ENCODE data around the gene LOXL3. TPM values are rescaled to one million over a fixed set of nuclear protein-coding genes. Genes with fewer than 3 reads are reported as not detected.

The LOXL3 gene
- polyA plus RNA-seq, 1 of the 3 experiments (the other 2 are of a cell fraction): 47.9 TPM

GRCh38 chr2:74546004-74546403 is 7.7 kb downstream of the LOXL3 start (continued):
- TF ChIP-seq TEAD4 (IDR thresholded peaks at IDR 0.05; ENCODE audit: borderline replicate concordance, insufficient read depth) (no peak), EZH2phosphoT487 (IDR thresholded peaks at IDR 0.05; ENCODE audit: borderline replicate concordance, low read depth) (no peak)

DNA sequence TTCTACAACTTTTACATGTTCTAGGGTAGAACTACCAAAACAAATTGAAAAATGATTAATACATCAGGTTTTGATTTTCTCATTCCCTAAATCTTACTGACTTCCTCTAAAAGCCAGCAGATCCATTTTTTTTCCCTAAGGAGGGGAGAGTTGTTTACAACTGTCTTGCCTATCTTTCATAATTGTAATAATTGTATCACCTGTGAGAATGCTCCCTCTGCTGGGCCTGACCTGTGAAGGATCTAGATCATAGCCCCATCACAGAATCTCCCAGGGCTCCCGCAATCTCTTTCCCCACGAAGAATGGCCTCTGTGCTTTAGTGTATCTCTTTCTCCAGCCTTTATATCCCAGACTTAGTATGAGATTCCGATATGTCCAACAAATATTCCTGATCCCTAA is 9.1 kb downstream of the LOXL3 start:
- peaks cover 4% of the 10 kb centered on the region; the same call in 1 of the 2 replicates for H3K79me2 ChIP-seq (ENCODE audit: insufficient read depth)
- H3K9me3 ChIP-seq: no peaks in the 10 kb centered on the region
- peaks cover 3% of the 10 kb centered on the region in 2 experiments for H3K36me3 ChIP-seq (replicated peaks in 1 of 2; ENCODE audit: control insufficient read depth in 1 of 2, insufficient read depth in 2 of 2, low read length in 1 of 2)
- no peak overlapping the region for H3K4me3 ChIP-seq (ENCODE audit: low read depth in 2 of 2, low read length in 1 of 2)
- ChIA-PET POLR2A (interaction anchor here (1.6 kb wide), 1 partner anchor 72 kb away, joined by 4 read pairs; the partner anchor contains the start of gene MRPL53), CTCF (interaction anchor here (1.2 to 5.6 kb wide), 3 partner anchors 12 to 79 kb away, joined by 3 to 26 read pairs (median 7); partner anchors contain the start of gene MOGS)
- H3F3A ChIP-seq (replicated peaks; ENCODE audit: insufficient read depth): peaks cover 7% of the 10 kb centered on the region
- H2AFZ ChIP-seq (ENCODE audit: low read depth): no peak overlapping the region
- no peaks in the 10 kb centered on the region for H3K27me3 ChIP-seq (ENCODE audit: insufficient read depth)
- H3K4me1 ChIP-seq (ENCODE audit: control insufficient read depth in 1 of 2, insufficient read depth in 2 of 2, low read depth in 1 of 2, low read length in 1 of 2): peaks cover 2 to 11% of the 10 kb centered on the region in 2 experiments; a peak in 3 of 4 replicates
- WGBS (ENCODE audit: low lambda C conversion rate): 94% methylated on average over 3 of the region's 3 CpGs
- TF ChIP-seq JUND (IDR thresholded peaks at IDR 0.05): no peak
- TF ChIP-seq, protein P1, sequence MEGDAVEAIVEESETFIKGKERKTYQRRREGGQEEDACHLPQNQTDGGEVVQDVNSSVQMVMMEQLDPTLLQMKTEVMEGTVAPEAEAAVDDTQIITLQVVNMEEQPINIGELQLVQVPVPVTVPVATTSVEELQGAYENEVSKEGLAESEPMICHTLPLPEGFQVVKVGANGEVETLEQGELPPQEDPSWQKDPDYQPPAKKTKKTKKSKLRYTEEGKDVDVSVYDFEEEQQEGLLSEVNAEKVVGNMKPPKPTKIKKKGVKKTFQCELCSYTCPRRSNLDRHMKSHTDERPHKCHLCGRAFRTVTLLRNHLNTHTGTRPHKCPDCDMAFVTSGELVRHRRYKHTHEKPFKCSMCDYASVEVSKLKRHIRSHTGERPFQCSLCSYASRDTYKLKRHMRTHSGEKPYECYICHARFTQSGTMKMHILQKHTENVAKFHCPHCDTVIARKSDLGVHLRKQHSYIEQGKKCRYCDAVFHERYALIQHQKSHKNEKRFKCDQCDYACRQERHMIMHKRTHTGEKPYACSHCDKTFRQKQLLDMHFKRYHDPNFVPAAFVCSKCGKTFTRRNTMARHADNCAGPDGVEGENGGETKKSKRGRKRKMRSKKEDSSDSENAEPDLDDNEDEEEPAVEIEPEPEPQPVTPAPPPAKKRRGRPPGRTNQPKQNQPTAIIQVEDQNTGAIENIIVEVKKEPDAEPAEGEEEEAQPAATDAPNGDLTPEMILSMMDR (IDR thresholded peaks at IDR 0.05): peak; percentile 13; the same call in 1 of the 2 replicates
- no peak overlapping the region for H3K4me2 ChIP-seq
- no peaks in the 10 kb centered on the region for H4K20me1 ChIP-seq (ENCODE audit: insufficient read depth)
- no peak overlapping the region for H3K27ac ChIP-seq (ENCODE audit: low read depth in 2 of 2, low read length in 1 of 2)
- DNase-seq: no peak
- no peak overlapping the region for H3K9ac ChIP-seq
- no peaks in the 10 kb centered on the region for H3K9me2 ChIP-seq

- H3K4me3 ChIP-seq (ENCODE audit: low read depth in 2 of 2, low read length in 1 of 2): no peak overlapping the region
- no peak overlapping the region for H3K9ac ChIP-seq
- H3K36me3 ChIP-seq (replicated peaks in 1 of 2; ENCODE audit: control insufficient read depth in 1 of 2, insufficient read depth in 2 of 2, low read length in 1 of 2): peaks cover 3% of the 10 kb centered on the region in 2 experiments
- no peaks in the 10 kb centered on the region for H3K79me2 ChIP-seq (ENCODE audit: insufficient read depth)
- H3K4me1 ChIP-seq (ENCODE audit: control insufficient read depth in 1 of 2, insufficient read depth in 2 of 2, low read depth in 1 of 2, low read length in 1 of 2): no peaks in the 10 kb centered on the region
- H3K4me2 ChIP-seq: no peak overlapping the region
- peaks cover 7% of the 10 kb centered on the region for H3F3A ChIP-seq (replicated peaks; ENCODE audit: insufficient read depth)
- no peaks in the 10 kb centered on the region for H3K9me3 ChIP-seq
- no peaks in the 10 kb centered on the region for H3K27me3 ChIP-seq (ENCODE audit: insufficient read depth)
- H4K20me1 ChIP-seq (ENCODE audit: insufficient read depth): no peaks in the 10 kb centered on the region
- ChIA-PET CTCF (interaction anchor here (1.3 to 5.6 kb wide), 2 partner anchors 10 to 41 kb away, joined by 3 to 26 read pairs; no protein-coding TSS in a partner anchor), POLR2A (no interaction called here)
- H3K27ac ChIP-seq (ENCODE audit: low read depth in 2 of 2, low read length in 1 of 2): no peak overlapping the region
- no peak for DNase-seq
- TF ChIP-seq YY1 (IDR thresholded peaks at IDR 0.05; ENCODE audit: low read depth): no peak
- no peak for TF ChIP-seq MEF2A (IDR thresholded peaks at IDR 0.05; ENCODE audit: borderline replicate concordance, low read depth)
- TF ChIP-seq CHD2 (IDR thresholded peaks at IDR 0.05; ENCODE audit: low read length, partially characterized antibody): no peak
- TF ChIP-seq RAD21 (IDR thresholded peaks at IDR 0.05; ENCODE audit: low read length): no peak
- TF ChIP-seq JUND (IDR thresholded peaks at IDR 0.05): no peak
- TF ChIP-seq RCOR1 (IDR thresholded peaks at IDR 0.05; ENCODE audit: low read length): no peak
- no peak for TF ChIP-seq TEAD4 (IDR thresholded peaks at IDR 0.05; ENCODE audit: borderline replicate concordance, insufficient read depth)
- TF ChIP-seq ELF1 (IDR thresholded peaks at IDR 0.05): no peak
- TF ChIP-seq SMC3 (IDR thresholded peaks at IDR 0.05; ENCODE audit: low read depth, low read length): no peak
- TF ChIP-seq PBX3 (IDR thresholded peaks at IDR 0.05): no peak
- TF ChIP-seq, protein P2, sequence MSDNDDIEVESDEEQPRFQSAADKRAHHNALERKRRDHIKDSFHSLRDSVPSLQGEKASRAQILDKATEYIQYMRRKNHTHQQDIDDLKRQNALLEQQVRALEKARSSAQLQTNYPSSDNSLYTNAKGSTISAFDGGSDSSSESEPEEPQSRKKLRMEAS (IDR thresholded peaks at IDR 0.05; ENCODE audit: low read depth): no peak
- TF ChIP-seq EZH2phosphoT487 (IDR thresholded peaks at IDR 0.05; ENCODE audit: borderline replicate concordance, low read depth): no peak
- TF ChIP-seq POLR2AphosphoS5 (IDR thresholded peaks at IDR 0.05; ENCODE audit: low read depth, low read length): no peak
- H2AFZ ChIP-seq (ENCODE audit: low read depth): no peak overlapping the region
- no peaks in the 10 kb centered on the region for H3K9me2 ChIP-seq
- whole genome bisulfite sequencing (ENCODE audit: low lambda C conversion rate): 95% methylated on average over 1 of the region's 1 CpG
Measured at GRCh38 chr2:74542978-74543377, 10.8 kb downstream of the LOXL3 start.
